ENCODE results near the gene NLRC3.

- no peak for TF ChIP-seq POLR2A (IDR thresholded peaks at IDR 0.05)
- no peak for TF ChIP-seq CTCF (IDR thresholded peaks at IDR 0.05)
- TF ChIP-seq POLR2AphosphoS5 (IDR thresholded peaks at IDR 0.05), result no peak
These were observed 3.0 kb downstream of the NLRC3 start for GRCh38 chr16:3574195-3574594.

All from breast epithelium (tissue), 3 donors.